ENCODE results near the gene SNAPC3.
A peak's percentile ranks its signal among the peaks of the same experiment; 100 is the strongest.

Gene SNAPC3

GRCh38 chr9:15422372-15423230, at the start of gene SNAPC3 (continued):
- TF ChIP-seq KLF7 (tag by site-specific recombination; IDR thresholded peaks at IDR 0.05; ENCODE audit: borderline replicate concordance) (peak; percentile 97; the same call in 1 of the 2 replicates), ZNF707 (tag by site-specific recombination; IDR thresholded peaks at IDR 0.05) (no peak), SETDB1 (IDR thresholded peaks at IDR 0.05; ENCODE audit: insufficient read length, low read length) (no peak), ZNF416 (tag by site-specific recombination; IDR thresholded peaks at IDR 0.05) (no peak), ZFP41 (tag by site-specific recombination; IDR thresholded peaks at IDR 0.05; ENCODE audit: borderline replicate concordance) (no peak), ZNF133 (tag by site-specific recombination; IDR thresholded peaks at IDR 0.05) (no peak), KLF16 (tag by site-specific recombination; IDR thresholded peaks at IDR 0.05) (no peak), ZNF558 (tag by site-specific recombination; IDR thresholded peaks at IDR 0.05) (no peak), ZNF777 (tag by site-specific recombination; IDR thresholded peaks at IDR 0.05; ENCODE audit: borderline replicate concordance) (no peak), PRDM4 (tag by site-specific recombination; IDR thresholded peaks at IDR 0.05) (0 out of 2 replicates have a peak, but pooled peaks have one; percentile 23), KLF1 (tag by site-specific recombination; IDR thresholded peaks at IDR 0.05) (peak; percentile 93), ZNF548 (tag by site-specific recombination; IDR thresholded peaks at IDR 0.05) (no peak), ZNF426 (tag by site-specific recombination; IDR thresholded peaks at IDR 0.05) (no peak), ZNF114 (tag by site-specific recombination; IDR thresholded peaks at IDR 0.05) (no peak), REPIN1 (tag by site-specific recombination; IDR thresholded peaks at IDR 0.05; ENCODE audit: low read depth) (no peak), ZNF549 (tag by site-specific recombination; IDR thresholded peaks at IDR 0.05) (no peak), ZBTB11 (tag by site-specific recombination; conservative IDR thresholded peaks at IDR 0.05; ENCODE audit: low read depth) (peak; percentile 69), ZBTB8A (tag by site-specific recombination; IDR thresholded peaks at IDR 0.05) (peak; percentile 99), ZNF350 (tag by site-specific recombination; IDR thresholded peaks at IDR 0.05) (no peak), GLIS2 (tag by site-specific recombination; IDR thresholded peaks at IDR 0.05) (peak; percentile 21; the same call in 1 of the 2 replicates), SP2 (tag by site-specific recombination; IDR thresholded peaks at IDR 0.05) (peak; percentile 71), HIC1 (tag by site-specific recombination; IDR thresholded peaks at IDR 0.05) (no peak), KLF9 (tag by site-specific recombination; IDR thresholded peaks at IDR 0.05; ENCODE audit: low read depth) (peak; percentile 39; the same call in 1 of the 2 replicates), BCL11B (tag by site-specific recombination; IDR thresholded peaks at IDR 0.05; ENCODE audit: low read depth) (no peak), HOXD13 (CRISPR knock-in tag; IDR thresholded peaks at IDR 0.05; ENCODE audit: borderline replicate concordance) (no peak), ZNF341 (tag by site-specific recombination; IDR thresholded peaks at IDR 0.05; ENCODE audit: low read depth) (peak; percentile 90), ZNF585B (tag by site-specific recombination; IDR thresholded peaks at IDR 0.05) (no peak), ZNF362 (tag by site-specific recombination; IDR thresholded peaks at IDR 0.05) (no peak), ZBTB17 (tag by site-specific recombination; IDR thresholded peaks at IDR 0.05) (peak; percentile 98), ZBTB7A (tag by site-specific recombination; IDR thresholded peaks at IDR 0.05; ENCODE audit: low read depth) (no peak), ZNF157 (tag by site-specific recombination; IDR thresholded peaks at IDR 0.05) (no peak), TRIM28 (IDR thresholded peaks at IDR 0.05; ENCODE audit: borderline replicate concordance, low read length) (no peak)
